ENCODE measurements around the gene NKX2-1.
"Not testable (repeated sequence)": the region's sequence is repeated elsewhere in the genome, so short reads cannot be mapped to it uniquely, and the experiment has no call there.

The NKX2-1 gene

GRCh38 chr14:36519431-36520321, at the start of gene NKX2-1:
Gene NKX2-1 (minus strand): TSS chr14:36520232. CDS start chr14:36520129, 103 bp downstream.
- FAIRE-seq (no peak), DNase-seq (ENCODE audit: extremely low spot score, insufficient read length, low read depth) (no peak)

- DNase-seq (ENCODE audit: extremely low spot score, insufficient read length, low read depth) (no peak), FAIRE-seq (peak; percentile 61)
These were observed 36.9 kb upstream of the NKX2-1 start for GRCh38 chr14:36556811-36557433.

GRCh38 chr14:36555998-36556743, 36.1 kb upstream of the NKX2-1 start:
- DNase-seq (ENCODE audit: extremely low spot score, insufficient read length, low read depth) (no peak), FAIRE-seq (no peak)

GRCh38 chr14:36553656-36554260, 33.7 kb upstream of the NKX2-1 start:
- DNase-seq (ENCODE audit: extremely low spot score, insufficient read length, low read depth) (no peak), FAIRE-seq (peak; percentile 53)

- DNase-seq (ENCODE audit: extremely low spot score, insufficient read length, low read depth), result no peak
These were observed 30.9 kb upstream of the NKX2-1 start for GRCh38 chr14:36550899-36551298.

GRCh38 chr14:36544280-36544679, 24.2 kb upstream of the NKX2-1 start:
- not testable (repeated sequence) for FAIRE-seq; DNase-seq (ENCODE audit: extremely low spot score, insufficient read length, low read depth)

More at GRCh38 chr14:36550899-36551298, 30.9 kb upstream of the NKX2-1 start:
- FAIRE-seq, result no peak

- DNase-seq (ENCODE audit: extremely low spot score, insufficient read length, low read depth), result no peak
- FAIRE-seq, result no peak
These were observed 18.0 kb upstream of the NKX2-1 start for GRCh38 chr14:36538051-36538450.

- DNase-seq (ENCODE audit: extremely low spot score, insufficient read length, low read depth), result no peak
- no peak for FAIRE-seq
These were observed 9.0 kb upstream of the NKX2-1 start for GRCh38 chr14:36529062-36529461.

GRCh38 chr14:36525746-36526099, 5.7 kb upstream of the NKX2-1 start:
- FAIRE-seq, result no peak
- DNase-seq (ENCODE audit: extremely low spot score, insufficient read length, low read depth), result no peak

GRCh38 chr14:36524874-36525745, 5.1 kb upstream of the NKX2-1 start:
- DNase-seq (ENCODE audit: extremely low spot score, insufficient read length, low read depth), result no peak

GRCh38 chr14:36524220-36524837, 4.3 kb upstream of the NKX2-1 start:
- DNase-seq (ENCODE audit: extremely low spot score, insufficient read length, low read depth) (no peak), FAIRE-seq (no peak)

More at GRCh38 chr14:36524874-36525745, 5.1 kb upstream of the NKX2-1 start:
- FAIRE-seq, result no peak

- DNase-seq (ENCODE audit: extremely low spot score, insufficient read length, low read depth) (no peak), FAIRE-seq (no peak)
These were observed 3.1 kb upstream of the NKX2-1 start for GRCh38 chr14:36522972-36523715.

- no peak for DNase-seq (ENCODE audit: extremely low spot score, insufficient read length, low read depth)
- no peak for FAIRE-seq
These were observed 2.4 kb upstream of the NKX2-1 start for GRCh38 chr14:36522347-36522971.

GRCh38 chr14:36521598-36522345, 1.7 kb upstream of the NKX2-1 start:
- FAIRE-seq (no peak), DNase-seq (ENCODE audit: extremely low spot score, insufficient read length, low read depth) (no peak)

- FAIRE-seq (no peak), DNase-seq (ENCODE audit: extremely low spot score, insufficient read length, low read depth) (no peak)
These were observed 831 bp upstream of the NKX2-1 start for GRCh38 chr14:36520601-36521525.
